IMR-90 (cell line): ENCODE measurements around the gene SAMD11.

Experiments
- CEBPB ChIP-seq: IDR thresholded peaks from 2 replicates; pipeline ENCODE4 v1.6.1; 2012; ENCODE audit warnings: low read depth, low read length, improper control_type of control experiment
- CTCF ChIP-seq: conservative IDR thresholded peaks from 2 replicates; pipeline ENCODE4 v1.5.1; 2012; ENCODE audit warnings: mild to moderate bottlenecking, low read depth, low read length, improper control_type of control experiment
- POLR2A ChIP-seq: IDR thresholded peaks from 2 replicates; pipeline ENCODE4 v1.6.1; 2012; ENCODE audit warnings: mild to moderate bottlenecking, low read depth, low read length
- RAD21 ChIP-seq: IDR thresholded peaks from 2 replicates; pipeline ENCODE4 v1.6.1; 2012; ENCODE audit warnings: low read length, improper control_type of control experiment
- RCOR1 ChIP-seq: IDR thresholded peaks from 2 replicates; pipeline ENCODE4 v1.6.1; 2012; ENCODE audit warnings: mild to moderate bottlenecking, low read length, improper control_type of control experiment; ENCODE audit not compliant: insufficient replicate concordance
- RFX5 ChIP-seq: IDR thresholded peaks from 2 replicates; pipeline ENCODE4 v1.8.0; 2012; ENCODE audit warnings: low read depth, mild to moderate bottlenecking, low read length, moderate library complexity

DNA sequence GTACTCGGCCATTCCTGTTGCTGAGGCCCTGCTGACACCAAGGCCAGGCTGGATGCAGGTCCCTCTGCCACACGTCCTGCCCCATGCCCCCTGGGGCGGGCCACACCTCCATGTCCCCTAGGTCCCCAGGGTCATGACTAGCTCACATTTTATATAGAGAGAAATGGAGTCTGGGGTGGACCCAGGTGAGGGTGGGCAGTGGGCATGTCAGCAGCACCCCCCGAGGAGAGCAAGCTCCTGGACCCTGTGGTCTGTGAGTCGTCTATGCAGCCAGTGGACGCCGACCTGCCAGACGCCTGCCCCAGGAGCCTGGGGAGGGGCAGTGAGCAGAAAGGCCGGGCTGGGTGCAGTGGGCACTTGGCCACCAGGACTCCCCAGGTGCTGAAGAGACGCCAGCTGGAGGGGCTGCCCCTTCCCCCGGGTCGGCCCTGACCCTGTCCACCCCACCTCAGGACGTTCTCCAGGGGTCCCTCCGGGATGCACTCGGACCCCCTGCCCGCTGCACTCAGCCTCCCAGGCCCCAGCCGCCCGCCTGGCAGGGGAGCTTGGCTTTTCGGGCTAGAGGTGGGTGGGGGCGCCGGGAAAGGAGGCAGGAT is 15.9 kb downstream of the SAMD11 start:
- TF ChIP-seq CTCF (no peak), RCOR1 (no peak), CEBPB (no peak), RAD21 (no peak), RFX5 (no peak), POLR2A (no peak)
